ENCODE data around the gene MAGEF1. TPM values are rescaled to one million over a fixed set of nuclear protein-coding genes. Genes with fewer than 3 reads are reported as not detected.

MAGEF1 gene
- total RNA-seq, 1 donor from 2014 or later, result 12.9 TPM

DNA sequence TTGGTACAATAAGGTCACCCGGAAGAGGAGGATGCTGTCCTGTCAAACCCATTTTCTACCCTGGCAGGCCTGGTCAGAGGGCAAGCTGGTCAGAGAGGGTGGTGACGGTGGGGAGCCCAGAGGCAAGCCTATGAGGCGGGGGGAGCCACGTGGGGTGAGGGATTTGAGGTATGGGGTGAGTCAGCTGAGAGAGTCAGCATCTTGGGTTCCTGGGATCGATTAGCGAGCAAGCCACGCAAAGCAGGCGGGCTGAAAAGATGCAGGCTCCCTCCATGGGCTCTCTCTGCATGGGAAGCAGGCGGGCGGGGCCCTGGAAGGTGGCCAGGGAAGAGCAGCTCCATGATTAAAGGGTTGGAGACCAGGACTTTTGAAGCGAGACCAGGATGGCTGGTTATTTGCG is 48.1 kb downstream of the MAGEF1 start:
- DNase-seq, result no peak

DNA sequence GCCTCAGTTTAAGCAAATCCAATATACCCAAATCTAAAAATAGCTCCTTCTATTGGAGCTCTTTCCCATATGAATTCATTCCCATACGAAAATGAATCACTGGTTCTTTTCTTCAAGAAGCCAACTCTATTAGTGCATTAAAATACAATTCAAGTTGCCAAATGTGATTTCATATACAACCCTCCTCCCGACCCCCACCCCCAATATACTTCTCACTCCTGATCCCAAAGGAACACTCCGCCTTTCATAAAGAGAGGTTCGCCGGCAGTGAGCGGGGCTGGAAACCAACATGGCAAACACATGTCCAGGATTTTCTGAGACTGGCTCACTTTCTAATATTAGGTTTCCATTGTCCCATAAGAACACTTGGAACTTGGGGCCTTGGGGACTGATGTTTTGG is 48.5 kb downstream of the MAGEF1 start:
- no peak for DNase-seq

DNA sequence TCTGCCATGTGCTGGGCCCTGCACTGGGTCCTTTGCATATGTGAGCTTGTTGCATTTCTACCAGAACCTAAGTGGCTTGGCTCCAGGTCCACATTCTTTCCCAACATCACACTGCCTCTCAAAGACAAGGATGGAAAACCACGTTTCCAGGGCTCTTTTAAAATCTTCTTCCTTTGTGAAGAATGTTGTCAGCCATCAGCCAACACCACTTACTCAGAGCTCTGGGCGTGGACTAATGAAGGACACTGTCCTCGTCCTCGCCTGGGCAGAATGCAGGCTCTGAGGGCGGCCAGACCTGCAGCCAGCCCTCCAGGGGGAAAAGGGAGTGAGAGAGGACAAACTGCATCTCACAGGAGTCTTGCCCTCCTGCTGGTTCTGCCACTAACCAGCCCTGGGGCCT is 49.7 kb downstream of the MAGEF1 start:
- no peak for DNase-seq

DNA sequence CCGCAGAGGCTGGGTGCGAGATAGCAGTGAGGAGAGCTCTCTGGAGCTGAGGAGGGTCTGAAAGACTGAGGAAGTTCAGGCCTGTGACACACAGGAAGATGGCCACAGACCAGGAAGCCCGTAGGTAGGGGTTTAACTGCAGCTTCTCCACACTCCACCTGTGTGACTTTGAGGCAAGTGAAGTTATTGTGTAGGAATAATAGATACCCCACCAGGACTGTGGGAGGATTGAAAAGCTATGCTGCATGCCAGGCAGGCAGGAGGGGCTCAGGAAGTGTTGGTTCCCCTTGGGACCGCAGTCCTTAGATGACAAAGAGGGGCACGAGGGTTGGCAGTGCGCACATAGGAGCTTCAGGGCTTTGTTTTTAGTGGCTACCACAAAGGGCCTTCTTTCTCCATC is 50.9 kb downstream of the MAGEF1 start:
- no peak for DNase-seq

Other genes with a start within 250 kb of the MAGEF1 start
- gene EPHB3, start 150.3 kb downstream of the MAGEF1 start, total RNA-seq, result under 0.01 and 0.23 TPM in 2 replicates
- 61.2 and 75.9 TPM in 2 replicates for gene VPS8, start 100.1 kb upstream of the MAGEF1 start, total RNA-seq